GM19238 (cell line): ENCODE results near the gene PTPN5.
"Not testable (repeated sequence)": the region's sequence is repeated elsewhere in the genome, so short reads cannot be mapped to it uniquely, and the experiment has no call there.

Experiments
- DNase-seq: peaks from one replicate; pipeline ENCODE4 v3.0.0; 2011; ENCODE audit warnings: low spot score; ENCODE audit not compliant: insufficient read length

Gene PTPN5

DNA sequence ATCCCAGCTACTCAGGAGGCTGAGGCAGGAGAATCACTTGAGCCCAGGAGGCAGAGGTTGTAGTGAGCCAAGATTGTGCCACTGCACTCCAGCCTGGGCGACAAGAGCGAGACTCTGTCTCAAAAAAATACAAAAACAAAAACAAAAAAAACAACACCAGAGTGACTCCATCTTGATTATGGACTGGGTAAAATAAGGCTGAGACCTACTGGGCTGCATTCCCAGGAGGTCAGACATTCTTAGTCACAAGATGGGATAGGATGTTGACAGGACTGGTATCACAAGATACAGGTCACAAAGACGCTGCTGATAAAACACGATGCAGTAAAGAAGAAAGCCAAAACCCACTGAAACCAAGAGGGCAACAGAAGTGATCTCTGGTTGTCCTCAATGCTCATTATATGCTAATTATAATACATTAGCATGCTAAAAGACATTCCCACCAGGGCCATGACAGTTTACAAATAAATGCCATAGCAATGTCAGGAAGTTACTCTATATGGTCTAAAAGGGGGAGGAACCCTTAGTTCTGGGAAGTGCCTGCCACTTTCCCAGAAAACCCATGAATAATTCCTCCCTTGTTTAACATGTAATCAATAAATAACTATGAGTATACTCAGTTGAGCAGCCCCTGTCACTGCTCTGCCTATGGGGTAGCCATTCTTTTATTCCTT lies 100.0 kb downstream of the PTPN5 start:
- not testable (repeated sequence) for DNase-seq

GRCh38 chr11:18684267-18684666 lies 107.3 kb downstream of the PTPN5 start:
- no peak for DNase-seq

- no peak for DNase-seq
These were observed 109.1 kb downstream of the PTPN5 start for GRCh38 chr11:18682466-18682865.

DNA sequence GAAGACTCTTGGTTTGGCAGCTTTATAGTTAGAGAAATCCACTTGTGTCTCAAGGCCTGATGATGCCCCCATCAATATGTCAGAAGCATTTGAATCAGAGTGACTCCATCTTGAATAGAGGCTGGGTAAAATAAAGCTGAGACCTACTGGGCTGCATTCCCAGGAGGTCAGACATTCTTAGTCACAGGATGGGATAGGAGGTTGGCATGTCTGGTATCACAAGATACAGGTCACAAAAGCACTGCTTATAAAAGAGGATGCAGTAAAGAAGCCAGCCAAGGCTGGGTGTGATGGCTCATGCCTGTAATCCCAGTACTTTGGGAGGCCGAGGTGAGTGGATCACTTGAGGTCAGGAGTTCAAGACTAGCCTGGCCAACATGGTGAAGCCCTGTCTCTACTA lies 109.6 kb downstream of the PTPN5 start:
- DNase-seq: not testable (repeated sequence)
